Left lobe of liver (tissue), 2 donors: Measurements from ENCODE around the gene ACVR1B. TPM values are rescaled to one million over a fixed set of nuclear protein-coding genes. Genes with fewer than 3 reads are reported as not detected.
A peak's percentile ranks its signal among the peaks of the same experiment; 100 is the strongest.

Experiments
- ATAC-seq: fragments of 200-7000 bp; cut with Tn5 transposase; one replicate; pipeline ENCODE4 v1.9.1; 2020; ENCODE audit warnings: mild to moderate bottlenecking, moderate library complexity
- DNase-seq: peaks from one replicate; pipeline ENCODE4 v3.0.0-alpha.2; 2020; ENCODE audit warnings: low spot score
- total RNA-seq: library from RNA; stranded (reverse); gene quantifications from one replicate; pipeline ENCODE4 v1.2.1, GENCODE V29; 2021
- donor health status: DM: no; HTN: no; CAD: no; lungs with moderate emphysema.
- donor health status: DM: no; HTN: yes; CAD: no.

ACVR1B gene
- total RNA-seq, 1 donor from 2014 or later, result 28.0 TPM

- no peak for ATAC-seq
Observed at GRCh38 chr12:52018433-52019112, 67.1 kb downstream of the ACVR1B start.

GRCh38 chr12:52019113-52019770 is 67.7 kb downstream of the ACVR1B start:
- ATAC-seq, result no peak

More at GRCh38 chr12:52018433-52019112, 67.1 kb downstream of the ACVR1B start:
- DNase-seq, result no peak

GRCh38 chr12:52020539-52021336 is 69.2 kb downstream of the ACVR1B start:
- no peak for DNase-seq
- peak; percentile 15 for ATAC-seq

More at GRCh38 chr12:52019113-52019770, 67.7 kb downstream of the ACVR1B start:
- DNase-seq, result no peak

GRCh38 chr12:52022841-52023181 is 71.3 kb downstream of the ACVR1B start:
- no peak for DNase-seq
- no peak for ATAC-seq

DNA sequence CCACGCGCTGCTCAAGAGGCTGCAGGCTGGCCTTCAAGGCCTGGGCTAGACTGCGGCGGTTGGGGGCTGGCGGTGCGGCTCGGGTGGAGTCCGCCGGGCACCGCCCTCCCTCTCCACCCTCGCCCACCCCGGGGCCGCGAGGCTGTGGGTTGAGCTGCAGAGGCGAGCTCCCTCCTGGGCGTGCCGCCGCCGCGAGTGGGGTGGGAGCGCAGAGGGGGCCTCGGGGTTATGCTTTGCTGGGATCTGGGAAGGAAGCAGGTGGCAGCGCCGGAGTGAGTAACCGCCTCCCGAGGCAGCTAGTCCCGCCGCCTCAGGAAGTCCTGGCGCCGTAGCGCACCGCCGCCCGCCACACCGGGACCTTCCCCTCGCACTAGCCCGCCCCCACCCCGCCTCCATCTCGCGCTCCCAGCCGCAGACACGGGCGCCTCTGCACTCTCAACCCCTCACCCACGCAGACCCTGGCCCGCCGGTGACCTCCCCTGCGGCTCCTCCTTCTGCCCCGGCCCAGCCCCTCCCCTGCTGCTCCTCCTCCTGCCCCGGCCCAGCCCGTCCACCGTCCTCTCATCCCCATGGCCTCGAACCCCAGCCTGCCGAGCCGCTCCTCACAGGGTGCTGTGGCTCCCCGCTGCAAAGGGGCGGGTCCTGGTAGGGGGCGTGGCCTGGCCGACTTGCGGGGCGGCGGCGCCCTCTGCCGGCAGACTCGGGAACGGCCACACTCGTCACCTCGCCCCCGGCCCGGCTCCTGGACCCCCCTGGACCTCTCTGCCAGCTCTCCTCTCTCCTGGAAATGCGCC is 71.9 kb downstream of the ACVR1B start:
- ATAC-seq (peak; percentile 78), DNase-seq (peak; percentile 88)

GRCh38 chr12:52023976-52024688 is 72.6 kb downstream of the ACVR1B start:
- DNase-seq, result no peak

GRCh38 chr12:52024845-52025230 is 73.3 kb downstream of the ACVR1B start:
- DNase-seq (no peak), ATAC-seq (no peak)

More at GRCh38 chr12:52023976-52024688, 72.6 kb downstream of the ACVR1B start:
- peak; percentile 0 for ATAC-seq

- no peak for DNase-seq
- ATAC-seq, result no peak
Observed at GRCh38 chr12:52026263-52026662, 74.8 kb downstream of the ACVR1B start.

DNA sequence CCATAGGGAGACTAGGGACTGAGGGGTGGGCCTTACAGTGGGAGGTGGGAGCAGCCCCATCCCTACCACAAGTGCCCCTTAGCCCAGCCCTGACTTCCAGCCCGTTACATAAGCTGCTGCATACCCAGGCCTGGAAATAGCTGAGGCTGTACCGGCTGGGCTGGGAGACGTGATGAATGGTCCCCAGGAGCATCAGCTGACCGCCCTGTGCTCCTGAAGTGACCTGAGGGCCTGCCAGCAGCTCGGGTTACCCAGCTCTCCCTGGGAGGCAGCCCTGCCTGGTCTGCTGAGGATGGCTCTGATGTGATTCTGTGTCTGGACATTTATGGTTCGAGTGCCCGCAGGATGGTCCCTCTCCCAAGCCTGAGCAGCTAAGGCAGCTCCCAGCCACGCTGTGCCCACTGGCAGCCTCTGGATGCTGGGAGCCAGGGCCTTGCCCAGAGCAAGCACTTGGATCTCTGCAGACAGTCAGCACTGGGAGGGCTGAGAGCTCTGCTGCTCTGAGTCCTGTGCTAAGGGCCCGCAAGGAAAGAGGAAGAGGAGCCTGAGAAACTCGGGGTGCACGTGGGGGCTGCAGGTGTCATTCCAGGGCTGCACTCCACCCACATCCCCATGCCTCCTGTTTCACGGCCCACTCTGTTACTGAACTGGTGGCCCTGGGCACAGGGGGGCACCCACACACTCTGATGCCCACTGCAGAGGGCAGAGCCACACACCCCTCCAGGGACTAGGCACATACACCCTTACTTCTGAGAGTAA is 75.8 kb downstream of the ACVR1B start:
- DNase-seq (no peak), ATAC-seq (no peak)

DNA sequence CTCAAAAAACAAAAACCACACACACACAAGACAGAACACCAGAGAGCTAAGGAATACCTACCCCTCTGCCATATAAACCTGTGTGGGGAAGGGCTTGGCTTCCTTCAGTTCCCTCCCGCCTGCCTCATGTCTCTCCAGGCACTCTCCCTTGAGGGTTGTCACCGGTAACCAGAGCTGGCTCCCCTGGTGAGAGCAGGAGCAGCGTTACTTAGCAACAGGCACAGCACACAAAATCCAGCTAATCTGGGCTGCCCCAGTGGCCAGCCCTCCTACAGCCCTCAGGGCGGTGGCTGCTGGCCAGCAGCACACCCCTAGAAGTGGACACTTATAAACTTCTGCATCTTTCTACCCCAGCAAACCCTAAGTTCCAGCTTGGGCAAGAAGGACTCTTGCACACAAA is 78.2 kb downstream of the ACVR1B start:
- no peak for DNase-seq

DNA sequence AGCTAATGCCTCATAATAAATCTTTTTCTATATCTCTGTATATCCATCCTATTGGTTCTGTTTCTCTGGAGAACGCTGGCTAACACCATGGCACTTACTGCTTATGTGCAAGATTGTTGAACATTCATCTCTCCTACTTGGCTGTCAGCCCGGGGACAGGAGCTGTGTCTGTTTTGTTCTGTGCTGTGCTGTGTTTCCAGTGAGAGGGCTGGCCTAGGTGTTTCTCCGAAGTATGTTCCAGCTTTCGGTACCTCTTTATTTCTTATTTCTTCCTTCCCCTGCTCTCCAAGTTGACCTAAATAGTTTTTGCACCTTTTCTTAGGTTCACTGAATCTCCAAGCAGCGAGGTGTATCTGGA is 80.9 kb downstream of the ACVR1B start:
- DNase-seq (peak; percentile 81), ATAC-seq (peak; percentile 64)

More for the DNA sequence above, 78.2 kb downstream of the ACVR1B start:
- ATAC-seq, result no peak

- ATAC-seq, result peak; percentile 85
- peak; percentile 99 for DNase-seq
Observed at GRCh38 chr12:52032804-52033445, 81.4 kb downstream of the ACVR1B start.

DNA sequence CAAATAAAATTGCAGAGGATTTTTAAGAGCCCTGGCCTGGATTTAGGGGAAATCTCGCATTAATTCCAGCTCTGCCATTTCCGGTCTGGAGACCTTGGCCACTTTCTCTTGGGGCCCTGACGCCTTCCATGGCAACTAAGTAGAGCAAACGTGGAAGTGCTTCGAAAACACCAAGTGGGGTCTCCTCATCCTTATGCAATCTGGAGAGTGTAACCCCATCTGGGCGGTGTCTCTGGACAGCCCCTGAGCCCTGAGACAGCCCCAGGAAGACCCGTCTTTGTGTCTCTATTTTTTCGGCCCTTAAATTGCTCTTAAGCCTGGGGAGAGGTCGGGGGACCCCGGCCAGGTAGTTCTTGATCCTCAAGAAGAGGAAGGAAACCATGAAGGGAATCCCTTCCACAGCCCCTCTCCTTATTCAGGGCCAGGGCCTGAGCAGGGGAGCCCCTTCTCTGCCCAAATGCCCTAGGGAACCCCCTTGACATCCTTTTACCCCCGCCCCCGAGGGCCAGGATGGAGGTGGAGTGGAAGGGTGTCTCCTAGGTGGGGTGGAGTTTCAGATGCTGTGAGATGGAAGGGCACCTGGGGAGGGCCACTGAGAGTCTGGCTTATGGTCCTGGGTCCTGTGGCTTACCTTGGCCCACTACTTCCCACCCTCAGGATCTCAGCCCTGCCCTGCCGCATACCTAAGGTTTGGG is 82.1 kb downstream of the ACVR1B start:
- ATAC-seq (no peak), DNase-seq (no peak)

GRCh38 chr12:52035190-52035589 is 83.7 kb downstream of the ACVR1B start:
- ATAC-seq (no peak), DNase-seq (no peak)

DNA sequence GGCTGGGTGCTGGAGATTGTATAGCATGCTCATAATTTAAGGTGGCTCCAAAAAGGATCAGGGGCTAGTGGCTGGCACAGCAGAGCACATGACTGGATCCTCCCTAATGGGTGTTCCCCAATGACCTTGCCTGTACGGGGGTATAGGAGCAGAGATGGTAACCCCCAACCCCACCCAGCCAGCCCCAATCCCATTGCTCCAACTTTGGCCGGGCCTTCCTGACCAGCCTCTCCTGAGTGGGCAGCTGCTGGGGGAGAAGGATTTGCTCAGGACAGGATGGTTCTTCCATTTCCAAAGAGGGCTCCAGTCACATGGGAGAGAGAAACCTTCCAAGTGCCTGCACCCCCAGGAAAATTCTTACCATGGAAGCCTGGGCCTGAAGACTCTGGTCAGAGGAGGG is 84.4 kb downstream of the ACVR1B start:
- ATAC-seq (no peak), DNase-seq (no peak)

DNA sequence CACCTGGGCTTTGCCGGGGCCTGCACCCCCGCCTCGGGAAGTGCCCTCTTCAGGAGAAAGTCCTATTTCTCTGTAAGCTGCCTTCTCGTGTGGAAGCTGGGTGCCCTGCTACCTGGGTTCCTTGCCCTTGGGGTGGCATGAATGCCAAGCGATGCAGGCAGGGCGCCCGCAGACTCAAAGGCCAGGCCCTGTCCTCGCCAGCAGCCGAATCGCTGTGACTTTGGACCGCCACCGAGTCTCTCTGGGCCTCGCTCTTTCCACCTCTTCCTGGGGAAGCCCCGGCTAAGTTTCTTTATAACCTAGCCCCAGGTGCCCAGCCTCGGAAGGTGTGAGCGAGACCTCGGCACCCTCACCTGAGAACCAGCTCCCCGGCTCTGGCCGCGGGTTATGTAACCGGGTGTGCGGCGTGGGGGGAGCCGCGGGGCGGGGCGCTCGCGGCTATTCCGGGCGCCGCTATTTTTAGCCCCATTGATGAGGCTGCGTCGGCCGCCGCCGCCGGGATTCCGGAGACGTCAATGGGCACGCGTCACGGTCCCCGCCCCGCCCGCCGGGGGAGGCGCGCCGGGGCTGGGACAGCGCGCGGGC is 85.2 kb downstream of the ACVR1B start:
- DNase-seq (peak; percentile 91), ATAC-seq (peak; percentile 69)

- DNase-seq (no peak), ATAC-seq (no peak)
Observed at GRCh38 chr12:52037248-52037861, 85.9 kb downstream of the ACVR1B start.

GRCh38 chr12:52038447-52038846 is 86.9 kb downstream of the ACVR1B start:
- DNase-seq, result no peak
- ATAC-seq, result no peak
